ENCODE data around the gene PTCH1.

Gene PTCH1

GRCh38 chr9:95551406-95551805, 34.6 kb upstream of the PTCH1 start:
- Histone ChIP-seq H3K36me3 (replicated peaks; ENCODE audit: insufficient read depth, low read length) (no peaks in the 10 kb centered on the region), H3K79me2 (ENCODE audit: low read length) (no peaks in the 10 kb centered on the region), H4K20me1 (ENCODE audit: insufficient read depth, low read length) (no peaks in the 10 kb centered on the region), H3K4me2 (ENCODE audit: low read depth, low read length) (no peak overlapping the region), H3K4me3 (ENCODE audit: low read length) (no peak overlapping the region), H3K9ac (ENCODE audit: low read length) (no peak overlapping the region), H3K9me2 (replicated peaks; ENCODE audit: insufficient read depth, low read length) (no peaks in the 10 kb centered on the region), H3F3A (ENCODE audit: insufficient read depth, low read length) (no peaks in the 10 kb centered on the region), H3K27ac (ENCODE audit: low read length) (no peak overlapping the region), H2AFZ (ENCODE audit: low read length) (no peak overlapping the region), H3K4me1 (ENCODE audit: low read length) (no peaks in the 10 kb centered on the region), H3K9me3 (replicated peaks; ENCODE audit: insufficient read depth, low read length) (no peaks in the 10 kb centered on the region), H3K27me3 (replicated peaks; ENCODE audit: insufficient read depth, low read length) (no peaks in the 10 kb centered on the region)
- TF ChIP-seq EZH2phosphoT487 (IDR thresholded peaks at IDR 0.05; ENCODE audit: low read length): no peak
- TF ChIP-seq CTCF (IDR thresholded peaks at IDR 0.05; ENCODE audit: low read length): no peak
- TF ChIP-seq EZH2 (optimal IDR thresholded peaks at IDR 0.05; ENCODE audit: low read depth, low read length): no peak
- no peak for DNase-seq

GRCh38 chr9:95545831-95546567, 29.2 kb upstream of the PTCH1 start:
- H3K36me3 ChIP-seq (replicated peaks; ENCODE audit: insufficient read depth, low read length): no peaks in the 10 kb centered on the region
- no peaks in the 10 kb centered on the region for H3K9me3 ChIP-seq (replicated peaks; ENCODE audit: insufficient read depth, low read length)
- no peak overlapping the region for H3K9ac ChIP-seq (ENCODE audit: low read length)
- no peaks in the 10 kb centered on the region for H3K27me3 ChIP-seq (replicated peaks; ENCODE audit: insufficient read depth, low read length)
- H4K20me1 ChIP-seq (ENCODE audit: insufficient read depth, low read length): no peaks in the 10 kb centered on the region
- H3K4me2 ChIP-seq (ENCODE audit: low read depth, low read length): no peak overlapping the region
- TF ChIP-seq CTCF (IDR thresholded peaks at IDR 0.05; ENCODE audit: low read length): no peak
- no peak for TF ChIP-seq EZH2 (optimal IDR thresholded peaks at IDR 0.05; ENCODE audit: low read depth, low read length)
- no peak for TF ChIP-seq EZH2phosphoT487 (IDR thresholded peaks at IDR 0.05; ENCODE audit: low read length)
- H3F3A ChIP-seq (ENCODE audit: insufficient read depth, low read length): no peaks in the 10 kb centered on the region
- no peak overlapping the region for H3K27ac ChIP-seq (ENCODE audit: low read length)
- no peak for DNase-seq
- no peak overlapping the region for H2AFZ ChIP-seq (ENCODE audit: low read length)
- H3K4me3 ChIP-seq (ENCODE audit: low read length): no peak overlapping the region
- H3K9me2 ChIP-seq (replicated peaks; ENCODE audit: insufficient read depth, low read length): no peaks in the 10 kb centered on the region
- no peaks in the 10 kb centered on the region for H3K79me2 ChIP-seq (ENCODE audit: low read length)
- H3K4me1 ChIP-seq (ENCODE audit: low read length): no peaks in the 10 kb centered on the region

- H3K9me3 ChIP-seq (replicated peaks; ENCODE audit: insufficient read depth, low read length): no peaks in the 10 kb centered on the region
These were observed 17.4 kb upstream of the PTCH1 start for GRCh38 chr9:95533996-95534680.

More at GRCh38 chr9:95533996-95534680, 17.4 kb upstream of the PTCH1 start:
- Histone ChIP-seq H4K20me1 (ENCODE audit: insufficient read depth, low read length) (no peaks in the 10 kb centered on the region), H3K79me2 (ENCODE audit: low read length) (no peaks in the 10 kb centered on the region), H2AFZ (ENCODE audit: low read length) (no peak overlapping the region), H3K4me1 (ENCODE audit: low read length) (no peaks in the 10 kb centered on the region), H3K27ac (ENCODE audit: low read length) (no peak overlapping the region), H3K4me2 (ENCODE audit: low read depth, low read length) (no peak overlapping the region), H3K9ac (ENCODE audit: low read length) (no peak overlapping the region), H3K36me3 (replicated peaks; ENCODE audit: insufficient read depth, low read length) (no peaks in the 10 kb centered on the region), H3F3A (ENCODE audit: insufficient read depth, low read length) (no peaks in the 10 kb centered on the region), H3K27me3 (replicated peaks; ENCODE audit: insufficient read depth, low read length) (no peaks in the 10 kb centered on the region), H3K9me2 (replicated peaks; ENCODE audit: insufficient read depth, low read length) (no peaks in the 10 kb centered on the region), H3K4me3 (ENCODE audit: low read length) (no peak overlapping the region)
- DNase-seq: no peak
- TF ChIP-seq EZH2 (optimal IDR thresholded peaks at IDR 0.05; ENCODE audit: low read depth, low read length) (no peak), CTCF (IDR thresholded peaks at IDR 0.05; ENCODE audit: low read length) (no peak), EZH2phosphoT487 (IDR thresholded peaks at IDR 0.05; ENCODE audit: low read length) (no peak)
